ENCODE data around the gene SLC6A17. TPM values are rescaled to one million over a fixed set of nuclear protein-coding genes. Genes with fewer than 3 reads are reported as not detected.

The SLC6A17 gene
- total RNA-seq, 2 experiments from 2014 or later: not detected

GRCh38 chr1:110212169-110213142 is 62.2 kb downstream of the SLC6A17 start:
- ChIA-PET POLR2A (no interaction called here), CTCF (interaction anchor here (0.6 to 6.8 kb wide), 6 partner anchors 9 to 284 kb away, joined by 3 to 48 read pairs (median 6); partner anchors contain the start of gene RBM15)
- peaks cover 51% of the 10 kb centered on the region for H3K4me1 Mint-ChIP-seq
- DNase-seq: no peak
- H3K27ac Mint-ChIP-seq: peak overlapping the region; percentile 71
- peak overlapping the region; percentile 65 for H3K4me3 Mint-ChIP-seq
- no peaks in the 10 kb centered on the region for H3K9me3 Mint-ChIP-seq
- peaks cover 2% of the 10 kb centered on the region for H3K36me3 Mint-ChIP-seq (ENCODE audit: low read depth)
- peaks cover 11% of the 10 kb centered on the region for H3K27me3 Mint-ChIP-seq

- peak overlapping the region; percentile 12 for H3K4me3 Mint-ChIP-seq
- POLR2A ChIA-PET: no interaction called here
- H3K36me3 Mint-ChIP-seq (ENCODE audit: low read depth): peaks cover 2% of the 10 kb centered on the region
- peaks cover 44% of the 10 kb centered on the region for H3K4me1 Mint-ChIP-seq
- no peak for DNase-seq
- CTCF ChIA-PET: interaction anchor here (0.6 to 1.6 kb wide), 6 partner anchors 9 to 247 kb away, joined by 3 to 5 read pairs (median 4); partner anchors contain the start of gene RBM15
- H3K27me3 Mint-ChIP-seq: peaks cover 11% of the 10 kb centered on the region
- no peaks in the 10 kb centered on the region for H3K9me3 Mint-ChIP-seq
- H3K27ac Mint-ChIP-seq: no peak overlapping the region
Observed at GRCh38 chr1:110213143-110213540, 62.8 kb downstream of the SLC6A17 start.

DNA sequence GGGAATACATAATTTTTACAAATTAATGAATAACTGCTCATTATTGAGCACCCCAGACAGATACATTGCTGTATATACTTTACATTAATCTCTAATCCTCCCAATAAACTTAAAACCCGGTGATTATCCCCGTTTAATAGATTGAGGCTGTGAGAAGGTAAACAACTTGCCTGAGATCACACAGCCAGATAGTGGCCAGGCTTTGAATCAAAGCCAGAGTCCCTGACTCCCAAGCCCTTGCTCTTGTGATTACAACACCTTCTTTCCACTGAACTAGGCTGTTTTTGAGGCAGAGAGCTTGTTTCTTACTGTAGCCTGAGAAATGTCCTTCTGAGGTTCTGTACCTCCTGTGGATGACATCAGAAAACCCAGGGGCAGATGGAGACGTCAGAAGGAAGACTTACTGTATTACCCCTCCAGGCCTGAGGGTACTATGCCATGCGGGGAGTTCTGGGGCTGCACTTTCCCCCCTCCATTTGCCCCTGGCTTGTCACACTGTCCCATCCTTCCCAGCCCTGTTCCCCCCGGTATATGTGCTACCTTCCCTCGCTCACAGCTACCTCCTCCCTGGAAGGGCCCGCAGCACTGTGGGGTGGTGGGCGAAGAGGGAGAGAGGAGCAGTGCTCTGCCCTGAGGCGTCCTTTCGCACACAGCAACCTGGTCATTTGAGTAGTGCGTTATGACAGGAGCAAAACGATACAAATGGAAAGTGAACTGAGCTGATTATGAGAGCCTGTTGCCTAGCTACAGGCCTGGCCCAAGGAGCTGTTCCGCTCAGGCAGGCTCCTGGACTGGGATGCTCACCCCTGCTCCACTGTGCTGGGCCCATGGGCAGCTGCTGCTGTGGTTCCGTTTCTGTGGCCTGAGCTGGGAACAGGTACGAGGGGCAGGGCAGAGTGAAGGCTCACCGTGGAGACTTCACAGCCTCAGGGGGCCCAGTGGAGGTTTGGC is 64.4 kb downstream of the SLC6A17 start:
- H3K27ac Mint-ChIP-seq: no peak overlapping the region
- peaks cover 11% of the 10 kb centered on the region for H3K27me3 Mint-ChIP-seq
- no peak overlapping the region for H3K4me3 Mint-ChIP-seq
- ChIA-PET CTCF (interaction anchor here (1.2 to 2.6 kb wide), 3 partner anchors 11 to 124 kb away, joined by 3 to 9 read pairs (median 3); partner anchors contain the start of gene RBM15), POLR2A (no interaction called here)
- H3K9me3 Mint-ChIP-seq: no peaks in the 10 kb centered on the region
- peaks cover 2% of the 10 kb centered on the region for H3K36me3 Mint-ChIP-seq (ENCODE audit: low read depth)
- H3K4me1 Mint-ChIP-seq: peaks cover 28% of the 10 kb centered on the region
- DNase-seq: no peak

GRCh38 chr1:110215621-110216515 is 65.6 kb downstream of the SLC6A17 start:
- POLR2A ChIA-PET: no interaction called here
- DNase-seq: no peak
- no peak overlapping the region for H3K27ac Mint-ChIP-seq
- no peak overlapping the region for H3K4me3 Mint-ChIP-seq
- CTCF ChIA-PET: interaction anchor here (0.7 to 2.6 kb wide), 8 partner anchors 8 to 123 kb away, joined by 3 to 9 read pairs (median 3); partner anchors contain the start of gene RBM15
- H3K36me3 Mint-ChIP-seq (ENCODE audit: low read depth): peaks cover 2% of the 10 kb centered on the region
- no peaks in the 10 kb centered on the region for H3K9me3 Mint-ChIP-seq
- peaks cover 11% of the 10 kb centered on the region for H3K27me3 Mint-ChIP-seq
- peaks cover 27% of the 10 kb centered on the region for H3K4me1 Mint-ChIP-seq

- no peaks in the 10 kb centered on the region for H3K9me3 Mint-ChIP-seq
- CTCF ChIA-PET: interaction anchor here (0.6 to 2.6 kb wide), 6 partner anchors 9 to 280 kb away, joined by 3 to 9 read pairs (median 4); partner anchors contain the start of gene RBM15
- no peak overlapping the region for H3K27ac Mint-ChIP-seq
- no peak overlapping the region for H3K4me3 Mint-ChIP-seq
- H3K36me3 Mint-ChIP-seq (ENCODE audit: low read depth): peaks cover 2% of the 10 kb centered on the region
- DNase-seq: no peak
- H3K27me3 Mint-ChIP-seq: peaks cover 8% of the 10 kb centered on the region
- peaks cover 23% of the 10 kb centered on the region for H3K4me1 Mint-ChIP-seq
- POLR2A ChIA-PET: no interaction called here
Observed at GRCh38 chr1:110216844-110217444, 66.7 kb downstream of the SLC6A17 start.

GRCh38 chr1:110218137-110218536 is 67.8 kb downstream of the SLC6A17 start:
- POLR2A ChIA-PET: no interaction called here
- H3K27me3 Mint-ChIP-seq: peaks cover 2% of the 10 kb centered on the region
- no peaks in the 10 kb centered on the region for H3K36me3 Mint-ChIP-seq (ENCODE audit: low read depth)
- H3K27ac Mint-ChIP-seq: no peak overlapping the region
- CTCF ChIA-PET: interaction anchor here (1.3 kb wide), 1 partner anchor 21 kb away, joined by 3 read pairs; no protein-coding TSS in a partner anchor
- H3K4me3 Mint-ChIP-seq: no peak overlapping the region
- H3K4me1 Mint-ChIP-seq: peaks cover 15% of the 10 kb centered on the region
- DNase-seq: no peak
- no peaks in the 10 kb centered on the region for H3K9me3 Mint-ChIP-seq

DNA sequence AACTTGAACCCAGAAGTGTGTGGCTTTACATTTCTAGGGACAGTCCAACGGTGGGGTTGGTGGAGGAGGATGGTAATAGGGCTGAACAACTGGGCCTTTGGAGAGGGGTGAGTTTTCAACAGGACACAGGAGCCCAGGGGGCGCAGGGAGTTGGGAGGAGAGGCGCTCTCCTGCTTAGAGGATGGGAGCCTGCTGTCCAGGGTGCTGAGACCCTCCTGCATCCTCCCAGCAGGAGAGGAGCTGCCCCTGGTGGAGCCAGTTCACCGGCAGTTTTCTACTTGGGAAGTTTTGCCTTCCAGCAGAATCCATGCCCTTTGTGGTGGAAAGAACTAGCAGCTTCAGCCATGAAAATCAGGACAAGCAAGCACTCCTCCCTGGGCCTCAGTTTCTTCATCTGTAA is 68.4 kb downstream of the SLC6A17 start:
- no peaks in the 10 kb centered on the region for H3K36me3 Mint-ChIP-seq (ENCODE audit: low read depth)
- no peaks in the 10 kb centered on the region for H3K9me3 Mint-ChIP-seq
- H3K27me3 Mint-ChIP-seq: no peaks in the 10 kb centered on the region
- peaks cover 9% of the 10 kb centered on the region for H3K4me1 Mint-ChIP-seq
- POLR2A ChIA-PET: no interaction called here
- H3K27ac Mint-ChIP-seq: no peak overlapping the region
- H3K4me3 Mint-ChIP-seq: no peak overlapping the region
- no peak for DNase-seq
- CTCF ChIA-PET: interaction anchor here (0.7 to 1.6 kb wide), 4 partner anchors 14 to 94 kb away, joined by 3 to 4 read pairs (median 3); no protein-coding TSS in a partner anchor

DNA sequence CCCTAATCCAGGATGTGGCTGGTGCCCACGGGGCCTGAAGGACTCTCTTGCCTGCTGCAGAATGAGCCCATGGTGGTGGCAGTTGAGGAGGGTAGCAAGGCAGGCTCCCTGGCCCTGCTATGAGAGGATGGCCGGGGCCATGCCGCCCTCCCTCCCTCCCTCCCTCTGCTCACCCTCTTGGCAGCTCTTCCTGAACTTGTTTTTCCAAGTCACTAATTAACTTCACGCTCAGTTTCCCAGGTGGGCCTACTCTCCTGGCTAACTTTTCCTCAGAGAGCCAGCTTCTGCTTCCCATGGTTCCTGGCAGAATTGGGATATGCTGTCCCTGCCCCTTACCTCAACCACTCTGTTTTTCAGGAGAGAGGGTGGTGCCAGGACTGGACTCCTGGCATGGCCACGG is 70.0 kb downstream of the SLC6A17 start:
- Mint-ChIP-seq H3K27me3 (no peaks in the 10 kb centered on the region), H3K36me3 (ENCODE audit: low read depth) (no peaks in the 10 kb centered on the region), H3K4me3 (no peak overlapping the region), H3K4me1 (peaks cover 6% of the 10 kb centered on the region), H3K9me3 (no peaks in the 10 kb centered on the region), H3K27ac (no peak overlapping the region)
- ChIA-PET CTCF (interaction anchor here (1.0 to 1.6 kb wide), 2 partner anchors 13 to 92 kb away, joined by 3 to 4 read pairs; no protein-coding TSS in a partner anchor), POLR2A (no interaction called here)
- DNase-seq: no peak

- ChIA-PET POLR2A (no interaction called here), CTCF (no interaction called here)
- Mint-ChIP-seq H3K4me1 (peaks cover 6% of the 10 kb centered on the region), H3K9me3 (no peaks in the 10 kb centered on the region), H3K27me3 (no peaks in the 10 kb centered on the region), H3K27ac (no peak overlapping the region), H3K4me3 (no peak overlapping the region), H3K36me3 (ENCODE audit: low read depth) (no peaks in the 10 kb centered on the region)
- no peak for DNase-seq
Observed at GRCh38 chr1:110221119-110221518, 70.8 kb downstream of the SLC6A17 start.

- no peaks in the 10 kb centered on the region for H3K27me3 Mint-ChIP-seq
- no peaks in the 10 kb centered on the region for H3K4me1 Mint-ChIP-seq
- no peaks in the 10 kb centered on the region for H3K36me3 Mint-ChIP-seq (ENCODE audit: low read depth)
- DNase-seq: no peak
- POLR2A ChIA-PET: no interaction called here
- H3K4me3 Mint-ChIP-seq: no peak overlapping the region
- H3K27ac Mint-ChIP-seq: no peak overlapping the region
- CTCF ChIA-PET: interaction anchor here (0.6 to 3.0 kb wide), 3 partner anchors 11 to 116 kb away, joined by 3 to 19 read pairs (median 3); partner anchors contain the start of gene KCNC4
- no peaks in the 10 kb centered on the region for H3K9me3 Mint-ChIP-seq
Observed at GRCh38 chr1:110223127-110223526, 72.8 kb downstream of the SLC6A17 start.

DNA sequence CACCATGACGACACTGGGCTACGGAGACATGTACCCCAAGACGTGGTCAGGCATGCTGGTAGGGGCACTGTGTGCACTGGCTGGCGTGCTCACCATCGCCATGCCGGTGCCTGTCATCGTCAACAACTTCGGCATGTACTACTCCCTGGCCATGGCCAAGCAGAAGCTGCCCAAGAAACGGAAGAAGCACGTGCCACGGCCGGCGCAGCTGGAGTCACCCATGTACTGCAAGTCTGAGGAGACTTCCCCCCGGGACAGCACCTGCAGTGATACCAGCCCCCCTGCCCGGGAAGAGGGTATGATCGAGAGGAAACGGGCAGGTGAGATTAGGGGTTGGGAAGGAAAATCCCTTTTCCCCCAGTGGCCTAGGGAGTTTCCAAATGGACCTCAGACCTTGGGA is 73.3 kb downstream of the SLC6A17 start:
- H3K27ac Mint-ChIP-seq: no peak overlapping the region
- H3K27me3 Mint-ChIP-seq: no peaks in the 10 kb centered on the region
- ChIA-PET POLR2A (no interaction called here), CTCF (interaction anchor here (3.0 kb wide), 1 partner anchor 15 kb away, joined by 19 read pairs; the partner anchor contains the start of gene KCNC4)
- no peak for DNase-seq
- H3K36me3 Mint-ChIP-seq (ENCODE audit: low read depth): no peaks in the 10 kb centered on the region
- no peaks in the 10 kb centered on the region for H3K4me1 Mint-ChIP-seq
- no peaks in the 10 kb centered on the region for H3K9me3 Mint-ChIP-seq
- H3K4me3 Mint-ChIP-seq: no peak overlapping the region
